ENCODE data around the gene FGD4.
"Not testable (repeated sequence)": the region's sequence is repeated elsewhere in the genome, so short reads cannot be mapped to it uniquely, and the experiment has no call there.

Gene FGD4

DNA sequence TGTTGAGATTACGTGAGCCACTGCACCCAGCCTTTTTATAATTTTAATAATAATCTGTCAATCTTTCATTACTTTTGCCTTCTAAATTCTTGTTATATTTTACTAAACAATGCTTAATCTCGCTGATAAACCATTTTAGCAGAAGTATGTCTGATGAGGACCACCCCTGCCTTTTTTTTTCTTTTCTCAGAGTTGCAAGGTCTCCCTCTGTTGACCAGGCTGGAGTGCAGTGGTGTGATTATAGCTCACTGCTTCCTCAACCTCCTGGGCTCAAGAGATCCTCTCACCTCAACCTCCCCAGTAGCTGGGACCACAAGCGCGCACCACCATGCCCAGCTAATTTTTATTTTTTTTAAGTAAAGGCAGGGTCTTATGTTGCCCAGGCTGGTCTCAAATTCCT, 161.2 kb downstream of the FGD4 start:
- H3K4me3 Mint-ChIP-seq, result no peak overlapping the region

GRCh38 chr12:32561931-32562341, 162.6 kb downstream of the FGD4 start:
- peak overlapping the region; percentile 69 to 82 (median 79) for H3K27ac Mint-ChIP-seq
- peaks cover 23% of the 10 kb centered on the region for H3K36me3 Mint-ChIP-seq (ENCODE audit: low read depth)
- peaks cover 3% of the 10 kb centered on the region for H3K9me3 Mint-ChIP-seq
- H3K27me3 Mint-ChIP-seq (ENCODE audit: low read depth), result no peaks in the 10 kb centered on the region
- H3K4me3 Mint-ChIP-seq, result peak overlapping the region in 2 of 3 experiments; percentile 7 to 44
- peaks cover 25% of the 10 kb centered on the region for H3K4me1 Mint-ChIP-seq
- TF ChIP-seq, protein P1, sequence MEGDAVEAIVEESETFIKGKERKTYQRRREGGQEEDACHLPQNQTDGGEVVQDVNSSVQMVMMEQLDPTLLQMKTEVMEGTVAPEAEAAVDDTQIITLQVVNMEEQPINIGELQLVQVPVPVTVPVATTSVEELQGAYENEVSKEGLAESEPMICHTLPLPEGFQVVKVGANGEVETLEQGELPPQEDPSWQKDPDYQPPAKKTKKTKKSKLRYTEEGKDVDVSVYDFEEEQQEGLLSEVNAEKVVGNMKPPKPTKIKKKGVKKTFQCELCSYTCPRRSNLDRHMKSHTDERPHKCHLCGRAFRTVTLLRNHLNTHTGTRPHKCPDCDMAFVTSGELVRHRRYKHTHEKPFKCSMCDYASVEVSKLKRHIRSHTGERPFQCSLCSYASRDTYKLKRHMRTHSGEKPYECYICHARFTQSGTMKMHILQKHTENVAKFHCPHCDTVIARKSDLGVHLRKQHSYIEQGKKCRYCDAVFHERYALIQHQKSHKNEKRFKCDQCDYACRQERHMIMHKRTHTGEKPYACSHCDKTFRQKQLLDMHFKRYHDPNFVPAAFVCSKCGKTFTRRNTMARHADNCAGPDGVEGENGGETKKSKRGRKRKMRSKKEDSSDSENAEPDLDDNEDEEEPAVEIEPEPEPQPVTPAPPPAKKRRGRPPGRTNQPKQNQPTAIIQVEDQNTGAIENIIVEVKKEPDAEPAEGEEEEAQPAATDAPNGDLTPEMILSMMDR (IDR thresholded peaks at IDR 0.05; ENCODE audit: unreplicated experiment in 3 of 3), result no peak

More for the DNA sequence above, 161.2 kb downstream of the FGD4 start:
- no peaks in the 10 kb centered on the region for H3K27me3 Mint-ChIP-seq (ENCODE audit: low read depth)
- H3K9me3 Mint-ChIP-seq, result peaks cover 3% of the 10 kb centered on the region
- H3K36me3 Mint-ChIP-seq (ENCODE audit: low read depth), result peaks cover 23% of the 10 kb centered on the region
- peaks cover 19% of the 10 kb centered on the region for H3K4me1 Mint-ChIP-seq
- no peak overlapping the region for H3K27ac Mint-ChIP-seq
- TF ChIP-seq, protein P1 (IDR thresholded peaks at IDR 0.05; ENCODE audit: unreplicated experiment in 3 of 3), result no peak

GRCh38 chr12:32562413-32562812, 163.1 kb downstream of the FGD4 start:
- peak overlapping the region; percentile 69 to 82 (median 79) for H3K27ac Mint-ChIP-seq
- H3K27me3 Mint-ChIP-seq (ENCODE audit: low read depth); H3K9me3 Mint-ChIP-seq: not testable (repeated sequence)
- peaks cover 23% of the 10 kb centered on the region for H3K36me3 Mint-ChIP-seq (ENCODE audit: low read depth)
- peaks cover 30% of the 10 kb centered on the region for H3K4me1 Mint-ChIP-seq
- peak overlapping the region in 1 of 3 experiments; percentile 7 for H3K4me3 Mint-ChIP-seq

DNA sequence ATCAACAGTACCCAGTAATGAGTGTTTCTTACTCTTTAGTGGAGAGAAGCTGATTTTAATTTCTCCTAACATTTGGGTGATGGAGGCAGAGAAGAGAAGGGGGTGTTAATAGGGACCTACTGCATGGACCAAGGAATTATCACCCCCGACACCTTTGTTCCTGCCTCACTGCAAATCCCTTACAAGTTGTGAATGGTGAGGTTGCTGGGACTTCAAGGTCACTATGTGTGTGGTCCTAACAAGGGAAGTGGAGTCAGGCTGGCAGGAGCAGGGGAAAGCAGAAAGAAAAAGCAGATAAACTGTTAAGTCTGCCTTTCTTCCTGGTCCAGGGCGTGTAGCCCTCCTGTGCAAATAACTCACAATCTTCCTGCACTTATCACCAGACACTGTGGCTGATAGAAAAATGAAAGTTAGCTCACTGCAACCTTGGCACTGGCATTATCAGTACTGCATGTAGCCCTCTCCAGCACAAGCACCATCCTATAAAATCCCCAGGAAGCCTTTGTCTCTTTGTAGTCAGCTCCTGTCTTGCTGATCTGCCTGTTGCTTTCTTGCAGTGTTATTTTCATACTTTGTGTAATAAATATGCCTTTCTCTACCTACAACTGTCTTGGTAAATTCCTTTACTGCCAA, 167.4 kb downstream of the FGD4 start:
- Mint-ChIP-seq H3K4me1 (peaks cover 30% of the 10 kb centered on the region), H3K27ac (peak overlapping the region in 2 of 3 experiments; percentile 6 to 49), H3K27me3 (ENCODE audit: low read depth) (no peaks in the 10 kb centered on the region), H3K4me3 (no peak overlapping the region), H3K36me3 (ENCODE audit: low read depth) (peaks cover 21% of the 10 kb centered on the region), H3K9me3 (peaks cover 3% of the 10 kb centered on the region)
- TF ChIP-seq, protein P1 (IDR thresholded peaks at IDR 0.05; ENCODE audit: unreplicated experiment in 3 of 3), result no peak

GRCh38 chr12:32567296-32567674, 167.9 kb downstream of the FGD4 start:
- Mint-ChIP-seq H3K4me1 (peaks cover 25% of the 10 kb centered on the region), H3K27ac (peak overlapping the region in 2 of 3 experiments; percentile 6 to 49), H3K36me3 (ENCODE audit: low read depth) (peaks cover 16% of the 10 kb centered on the region), H3K27me3 (ENCODE audit: low read depth) (no peaks in the 10 kb centered on the region), H3K9me3 (peaks cover under 1% of the 10 kb centered on the region), H3K4me3 (no peak overlapping the region)
- TF ChIP-seq, protein P1 (IDR thresholded peaks at IDR 0.05; ENCODE audit: unreplicated experiment in 3 of 3), result no peak

DNA sequence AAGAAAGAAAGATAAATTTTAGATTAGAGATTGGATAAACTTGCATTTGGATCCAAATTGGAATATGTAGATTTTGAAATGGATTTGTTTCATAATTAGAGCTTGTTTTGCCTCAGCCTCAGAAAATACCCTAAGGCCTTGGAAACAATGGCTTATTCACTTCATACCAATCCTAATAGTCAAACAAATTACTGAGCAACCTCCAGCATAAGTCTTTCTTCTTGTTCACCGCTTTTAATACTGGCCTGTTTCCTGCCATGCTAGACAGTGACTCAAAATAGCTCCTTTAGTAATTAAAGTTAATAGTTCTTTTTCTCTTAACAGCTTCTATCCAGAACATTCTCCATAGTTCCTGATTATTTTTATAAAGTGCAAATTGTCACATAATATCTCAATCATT, 168.9 kb downstream of the FGD4 start:
- Mint-ChIP-seq H3K9me3 (no peaks in the 10 kb centered on the region), H3K4me3 (no peak overlapping the region), H3K4me1 (peaks cover 23% of the 10 kb centered on the region), H3K27ac (no peak overlapping the region), H3K27me3 (ENCODE audit: low read depth) (no peaks in the 10 kb centered on the region), H3K36me3 (ENCODE audit: low read depth) (peaks cover 14% of the 10 kb centered on the region)
- TF ChIP-seq, protein P1 (IDR thresholded peaks at IDR 0.05; ENCODE audit: unreplicated experiment in 3 of 3), result no peak

Data from nephron (organoid).